ENCODE measurements around the gene PBX1. TPM values are rescaled to one million over a fixed set of nuclear protein-coding genes. Genes with fewer than 3 reads are reported as not detected.

Gene PBX1
- polyA plus RNA-seq, 3 donors: 0.07 TPM; not detected in 2

- Histone ChIP-seq H3K79me2 (ENCODE audit: insufficient read depth, low read length) (no peaks in the 10 kb centered on the region), H2AFZ (ENCODE audit: insufficient read depth, low read depth, low read length, poor library complexity, severe bottlenecking) (no peak overlapping the region), H3K9ac (ENCODE audit: insufficient read depth, low read length, poor library complexity, severe bottlenecking) (no peak overlapping the region), H4K20me1 (ENCODE audit: insufficient read depth, low read length) (no peaks in the 10 kb centered on the region), H3K27ac (ENCODE audit: low read depth in 1 of 2, low read length in 2 of 2) (no peak overlapping the region), H3K36me3 (replicated peaks in 1 of 2; ENCODE audit: control insufficient read depth in 1 of 2, insufficient read depth in 2 of 2, low read length in 2 of 2) (no peaks in the 10 kb centered on the region), H3K9me3 (replicated peaks in 1 of 2; ENCODE audit: control insufficient read depth in 1 of 2, insufficient read depth in 1 of 2, low read length in 2 of 2) (no peaks in the 10 kb centered on the region), H3K4me3 (replicated peaks in 1 of 3; ENCODE audit: low read depth in 2 of 3, low read length in 3 of 3) (no peak overlapping the region), H3K27me3 (ENCODE audit: control insufficient read depth in 2 of 2, insufficient read depth in 2 of 2, low read length in 2 of 2) (no peaks in the 10 kb centered on the region), H3K4me2 (replicated peaks; ENCODE audit: extremely low read depth, low read length, poor library complexity, severe bottlenecking) (no peak overlapping the region), H3K4me1 (ENCODE audit: control insufficient read depth in 1 of 2, insufficient read depth in 2 of 2, low read length in 2 of 2) (no peaks in the 10 kb centered on the region)
- Mint-ChIP-seq H3K4me3 (no peak overlapping the region), H3K4me1 (no peaks in the 10 kb centered on the region), H3K27ac (no peak overlapping the region), H3K27me3 (ENCODE audit: low read depth in 3 of 3) (peaks cover 0 to 1% (median 1%) of the 10 kb centered on the region in 3 donors), H3K9me3 (peaks cover 1 to 21% (median 5%) of the 10 kb centered on the region in 7 donors), H3K36me3 (no peaks in the 10 kb centered on the region)
- no peak for DNase-seq
- intact Hi-C loops (cut with micrococcal nuclease): no loop called here
- WGBS (ENCODE audit: insufficient coverage): 88% methylated on average over 1 of the region's 4 CpGs
- TF ChIP-seq, protein P1, sequence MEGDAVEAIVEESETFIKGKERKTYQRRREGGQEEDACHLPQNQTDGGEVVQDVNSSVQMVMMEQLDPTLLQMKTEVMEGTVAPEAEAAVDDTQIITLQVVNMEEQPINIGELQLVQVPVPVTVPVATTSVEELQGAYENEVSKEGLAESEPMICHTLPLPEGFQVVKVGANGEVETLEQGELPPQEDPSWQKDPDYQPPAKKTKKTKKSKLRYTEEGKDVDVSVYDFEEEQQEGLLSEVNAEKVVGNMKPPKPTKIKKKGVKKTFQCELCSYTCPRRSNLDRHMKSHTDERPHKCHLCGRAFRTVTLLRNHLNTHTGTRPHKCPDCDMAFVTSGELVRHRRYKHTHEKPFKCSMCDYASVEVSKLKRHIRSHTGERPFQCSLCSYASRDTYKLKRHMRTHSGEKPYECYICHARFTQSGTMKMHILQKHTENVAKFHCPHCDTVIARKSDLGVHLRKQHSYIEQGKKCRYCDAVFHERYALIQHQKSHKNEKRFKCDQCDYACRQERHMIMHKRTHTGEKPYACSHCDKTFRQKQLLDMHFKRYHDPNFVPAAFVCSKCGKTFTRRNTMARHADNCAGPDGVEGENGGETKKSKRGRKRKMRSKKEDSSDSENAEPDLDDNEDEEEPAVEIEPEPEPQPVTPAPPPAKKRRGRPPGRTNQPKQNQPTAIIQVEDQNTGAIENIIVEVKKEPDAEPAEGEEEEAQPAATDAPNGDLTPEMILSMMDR (IDR thresholded peaks at IDR 0.05): no peak
Measured at GRCh38 chr1:164865385-164865784, 306.4 kb downstream of the PBX1 start.

- Mint-ChIP-seq H3K36me3 (no peaks in the 10 kb centered on the region), H3K27ac (no peak overlapping the region), H3K27me3 (ENCODE audit: low read depth in 3 of 3) (peaks cover 0 to 1% (median 0%) of the 10 kb centered on the region in 3 donors), H3K4me1 (no peaks in the 10 kb centered on the region), H3K4me3 (no peak overlapping the region), H3K9me3 (peaks cover 0 to 20% (median 3%) of the 10 kb centered on the region in 7 donors)
- TF ChIP-seq, protein P1 (IDR thresholded peaks at IDR 0.05): no peak
- intact Hi-C loops (cut with micrococcal nuclease): no loop called here
- H4K20me1 ChIP-seq (ENCODE audit: insufficient read depth, low read length): no peaks in the 10 kb centered on the region
- DNase-seq: no peak
- no peak overlapping the region for H2AFZ ChIP-seq (ENCODE audit: insufficient read depth, low read depth, low read length, poor library complexity, severe bottlenecking)
- no peaks in the 10 kb centered on the region for H3K79me2 ChIP-seq (ENCODE audit: insufficient read depth, low read length)
- no peaks in the 10 kb centered on the region for H3K9me3 ChIP-seq (replicated peaks in 1 of 2; ENCODE audit: control insufficient read depth in 1 of 2, insufficient read depth in 1 of 2, low read length in 2 of 2)
- no peaks in the 10 kb centered on the region for H3K4me1 ChIP-seq (ENCODE audit: control insufficient read depth in 1 of 2, insufficient read depth in 2 of 2, low read length in 2 of 2)
- 86% methylated on average over 3 of the region's 8 CpGs for WGBS (ENCODE audit: insufficient coverage)
- no peak overlapping the region for H3K4me2 ChIP-seq (replicated peaks; ENCODE audit: extremely low read depth, low read length, poor library complexity, severe bottlenecking)
- H3K27me3 ChIP-seq (ENCODE audit: control insufficient read depth in 2 of 2, insufficient read depth in 2 of 2, low read length in 2 of 2): no peaks in the 10 kb centered on the region
- H3K36me3 ChIP-seq (replicated peaks in 1 of 2; ENCODE audit: control insufficient read depth in 1 of 2, insufficient read depth in 2 of 2, low read length in 2 of 2): no peaks in the 10 kb centered on the region
- no peak overlapping the region for H3K4me3 ChIP-seq (replicated peaks in 1 of 3; ENCODE audit: low read depth in 2 of 3, low read length in 3 of 3)
- H3K9ac ChIP-seq (ENCODE audit: insufficient read depth, low read length, poor library complexity, severe bottlenecking): no peak overlapping the region
- no peak overlapping the region for H3K27ac ChIP-seq (ENCODE audit: low read depth in 1 of 2, low read length in 2 of 2)
Measured at GRCh38 chr1:164867590-164867989, 308.6 kb downstream of the PBX1 start.

All from CD14-positive monocyte (primary cell).